ENCODE measurements around the gene FBXO5.
A peak's percentile ranks its signal among the peaks of the same experiment; 100 is the strongest.

The FBXO5 gene

DNA sequence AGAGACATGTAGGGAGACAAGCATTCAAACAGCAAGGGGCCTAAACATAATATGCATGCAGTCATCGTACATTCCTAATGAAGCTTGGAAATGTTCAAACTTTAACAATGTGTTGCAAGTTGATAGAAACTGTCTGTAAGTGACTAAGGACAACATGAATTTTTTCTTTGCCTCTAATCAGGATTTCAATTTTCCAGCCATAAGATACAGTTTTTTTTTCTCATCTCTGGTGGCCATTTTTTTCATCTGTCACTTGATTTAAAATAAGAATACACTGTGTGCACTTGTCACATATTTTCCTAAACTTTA is 41.8 kb upstream of the FBXO5 start:
- DNase-seq (ENCODE audit: extremely low read depth, low read depth) = no peak
- TF ChIP-seq, protein P1, sequence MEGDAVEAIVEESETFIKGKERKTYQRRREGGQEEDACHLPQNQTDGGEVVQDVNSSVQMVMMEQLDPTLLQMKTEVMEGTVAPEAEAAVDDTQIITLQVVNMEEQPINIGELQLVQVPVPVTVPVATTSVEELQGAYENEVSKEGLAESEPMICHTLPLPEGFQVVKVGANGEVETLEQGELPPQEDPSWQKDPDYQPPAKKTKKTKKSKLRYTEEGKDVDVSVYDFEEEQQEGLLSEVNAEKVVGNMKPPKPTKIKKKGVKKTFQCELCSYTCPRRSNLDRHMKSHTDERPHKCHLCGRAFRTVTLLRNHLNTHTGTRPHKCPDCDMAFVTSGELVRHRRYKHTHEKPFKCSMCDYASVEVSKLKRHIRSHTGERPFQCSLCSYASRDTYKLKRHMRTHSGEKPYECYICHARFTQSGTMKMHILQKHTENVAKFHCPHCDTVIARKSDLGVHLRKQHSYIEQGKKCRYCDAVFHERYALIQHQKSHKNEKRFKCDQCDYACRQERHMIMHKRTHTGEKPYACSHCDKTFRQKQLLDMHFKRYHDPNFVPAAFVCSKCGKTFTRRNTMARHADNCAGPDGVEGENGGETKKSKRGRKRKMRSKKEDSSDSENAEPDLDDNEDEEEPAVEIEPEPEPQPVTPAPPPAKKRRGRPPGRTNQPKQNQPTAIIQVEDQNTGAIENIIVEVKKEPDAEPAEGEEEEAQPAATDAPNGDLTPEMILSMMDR (IDR thresholded peaks at IDR 0.05; ENCODE audit: low read depth, low read length, missing control alignments) = no peak
- no peak overlapping the region for H3K4me3 ChIP-seq (replicated peaks; ENCODE audit: low read depth, low read length)

DNA sequence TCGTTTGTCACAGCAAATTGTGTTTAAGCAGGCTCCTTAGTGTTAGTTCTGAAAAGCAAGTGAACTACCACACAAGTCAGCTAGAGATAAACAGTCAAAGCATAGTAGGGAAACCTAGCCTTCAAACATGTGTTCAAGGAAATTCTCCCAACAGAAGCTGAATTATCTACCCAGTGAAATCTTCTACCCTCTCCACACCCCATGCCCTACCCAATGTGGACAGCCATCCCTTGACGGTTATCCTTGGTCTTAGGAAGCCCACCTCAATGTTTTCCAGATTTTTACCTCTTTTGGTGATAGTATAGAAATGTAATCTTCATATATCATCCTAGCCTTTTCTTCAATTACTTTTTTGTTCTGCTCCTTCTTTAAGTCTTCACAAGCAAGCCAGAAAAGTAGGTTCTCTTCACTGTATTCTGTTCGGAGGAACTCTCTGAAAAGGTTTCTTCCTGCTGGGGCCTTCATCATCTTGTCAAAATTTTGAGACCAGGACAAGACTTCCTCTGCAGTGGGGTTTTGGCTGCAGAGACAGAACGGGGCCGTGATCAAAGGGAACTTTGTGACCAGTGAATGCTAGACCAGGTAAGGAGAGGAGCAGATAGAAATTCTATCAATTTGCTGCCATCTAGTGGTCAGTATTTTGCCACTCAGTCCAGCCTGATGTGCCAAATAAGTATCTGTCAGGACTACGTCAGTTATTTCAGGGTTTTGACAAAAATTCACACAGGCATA is 41.3 kb upstream of the FBXO5 start:
- no peak overlapping the region for H3K4me3 ChIP-seq (replicated peaks; ENCODE audit: low read depth, low read length)
- DNase-seq (ENCODE audit: extremely low read depth, low read depth) = peak; percentile 35
- TF ChIP-seq, protein P1 (IDR thresholded peaks at IDR 0.05; ENCODE audit: low read depth, low read length, missing control alignments) = peak; percentile 79

DNA sequence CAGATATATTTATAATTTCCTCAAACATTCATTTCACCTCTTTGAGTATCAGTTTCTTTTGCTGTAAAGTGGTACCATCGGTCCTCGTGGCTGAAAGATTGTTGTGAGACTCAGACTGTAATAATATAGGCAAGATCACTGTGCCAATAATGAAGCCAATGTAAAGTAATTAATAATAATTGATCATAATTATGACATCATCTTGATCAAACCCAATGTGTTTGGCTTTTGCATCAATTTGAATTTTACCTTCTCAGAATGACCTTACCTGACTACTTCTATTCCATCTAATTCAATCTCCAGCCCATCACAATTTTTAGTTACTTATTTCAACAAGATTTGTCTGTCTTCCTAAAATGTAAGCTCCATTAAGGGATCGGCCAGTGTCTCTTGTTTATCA is 35.5 kb upstream of the FBXO5 start:
- TF ChIP-seq, protein P1 (IDR thresholded peaks at IDR 0.05; ENCODE audit: low read depth, low read length, missing control alignments) = no peak
- no peak overlapping the region for H3K4me3 ChIP-seq (replicated peaks; ENCODE audit: low read depth, low read length)
- DNase-seq (ENCODE audit: extremely low read depth, low read depth) = no peak

DNA sequence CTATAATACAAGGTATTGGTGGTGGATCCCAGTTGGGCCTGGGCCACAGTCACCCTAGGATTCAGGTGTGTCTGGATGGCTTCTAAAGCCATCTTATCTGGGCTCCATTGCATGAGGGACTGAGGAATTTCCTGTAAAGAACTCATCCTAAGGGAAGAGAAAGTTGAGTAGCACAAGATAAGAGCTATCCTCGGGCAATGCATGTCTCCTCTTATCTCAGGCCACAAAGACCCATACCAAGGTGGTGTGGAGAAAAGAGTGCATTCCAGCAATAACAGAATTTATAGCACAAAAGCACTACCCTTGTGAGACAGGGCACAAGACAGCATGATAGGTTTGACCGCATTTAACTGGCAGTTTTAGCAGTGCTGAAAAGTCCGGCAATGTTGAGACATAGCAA is 34.0 kb upstream of the FBXO5 start:
- no peak for DNase-seq (ENCODE audit: extremely low read depth, low read depth)
- H3K4me3 ChIP-seq (replicated peaks; ENCODE audit: low read depth, low read length) = no peak overlapping the region
- TF ChIP-seq, protein P1 (IDR thresholded peaks at IDR 0.05; ENCODE audit: low read depth, low read length, missing control alignments) = no peak

DNA sequence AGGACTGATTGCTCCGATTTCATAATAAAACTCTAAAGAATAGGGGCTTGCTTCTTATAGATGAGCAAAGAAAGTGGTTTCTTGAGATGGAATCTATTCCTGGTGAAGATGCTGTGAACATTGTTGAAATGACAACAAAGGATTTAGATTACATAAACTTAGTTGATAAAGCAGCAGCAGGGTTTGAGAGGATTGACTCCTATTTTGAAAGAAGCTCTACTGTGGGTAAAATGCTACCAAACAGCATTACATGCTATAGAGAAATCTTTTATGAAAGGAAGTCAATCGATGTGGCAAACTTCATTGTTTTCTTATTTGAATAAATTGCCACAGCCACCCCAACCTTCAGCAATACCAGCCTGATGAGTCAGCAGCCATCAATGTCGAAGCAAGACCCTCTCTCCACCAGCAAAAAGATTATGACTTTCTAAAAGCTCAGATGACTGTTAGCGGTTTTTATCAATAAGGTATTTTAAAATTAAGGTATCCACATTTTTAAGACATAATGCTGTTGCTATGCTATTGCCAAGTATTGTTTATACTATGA is 32.3 kb upstream of the FBXO5 start:
- no peak for DNase-seq (ENCODE audit: extremely low read depth, low read depth)

DNA sequence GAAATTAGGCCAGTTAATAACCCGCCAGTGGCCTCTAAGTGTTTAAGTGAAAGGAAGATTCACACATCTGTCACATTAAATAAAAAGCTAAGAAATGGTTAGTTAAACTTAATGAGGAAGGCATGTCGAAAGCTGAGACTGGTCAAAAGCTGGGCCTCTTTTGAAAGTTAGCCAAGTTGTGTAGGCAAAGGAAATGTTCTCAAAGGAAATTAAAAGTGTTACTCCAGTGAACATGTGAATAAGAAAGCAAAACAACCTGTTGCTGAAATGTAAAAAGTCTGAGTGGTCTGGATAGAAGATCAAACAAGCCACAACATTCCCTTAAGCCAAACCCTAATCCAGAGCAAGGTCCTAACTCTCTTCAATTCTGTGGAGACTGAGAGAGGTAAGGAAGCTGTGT is 30.6 kb upstream of the FBXO5 start:
- TF ChIP-seq, protein P1 (IDR thresholded peaks at IDR 0.05; ENCODE audit: low read depth, low read length, missing control alignments) = no peak
- DNase-seq (ENCODE audit: extremely low read depth, low read depth) = no peak
- no peak overlapping the region for H3K4me3 ChIP-seq (replicated peaks; ENCODE audit: low read depth, low read length)

More for the DNA sequence above, 32.3 kb upstream of the FBXO5 start:
- TF ChIP-seq, protein P1 (IDR thresholded peaks at IDR 0.05; ENCODE audit: low read depth, low read length, missing control alignments) = no peak
- no peak overlapping the region for H3K4me3 ChIP-seq (replicated peaks; ENCODE audit: low read depth, low read length)

DNA sequence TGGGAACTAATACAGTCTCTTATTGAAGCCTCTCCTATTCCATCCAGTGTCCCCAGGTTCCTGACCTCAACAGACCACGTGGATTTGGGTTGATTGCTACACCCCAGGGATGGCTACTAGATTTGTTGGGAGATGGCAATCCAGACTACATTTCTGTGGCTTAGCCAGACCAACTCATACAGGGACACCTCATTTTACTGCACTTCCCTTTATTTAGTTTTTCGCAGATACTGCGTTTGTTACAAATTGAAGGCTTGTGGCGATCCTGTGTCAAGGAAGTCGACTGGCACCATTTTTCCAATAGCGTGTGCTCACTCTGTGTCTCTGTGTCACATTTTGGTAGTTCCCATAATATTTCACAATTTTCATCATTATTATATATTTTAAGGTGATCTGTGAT is 30.0 kb upstream of the FBXO5 start:
- TF ChIP-seq, protein P1 (IDR thresholded peaks at IDR 0.05; ENCODE audit: low read depth, low read length, missing control alignments) = no peak
- DNase-seq (ENCODE audit: extremely low read depth, low read depth) = no peak
- no peak overlapping the region for H3K4me3 ChIP-seq (replicated peaks; ENCODE audit: low read depth, low read length)

Measured in HFF-Myc (cell line).